ENCODE results near the gene HRH1.
"Not testable (repeated sequence)": the region's sequence is repeated elsewhere in the genome, so short reads cannot be mapped to it uniquely, and the experiment has no call there.

HRH1 gene

GRCh38 chr3:11236588-11237461 is 82.5 kb downstream of the HRH1 start:
- DNase-seq (ENCODE audit: insufficient read length, low spot score), result no peak
- no peak for FAIRE-seq

- DNase-seq (ENCODE audit: insufficient read length, low spot score), result peak; percentile 59
- FAIRE-seq, result no peak
Measured at GRCh38 chr3:11238060-11238459, 83.8 kb downstream of the HRH1 start.

- FAIRE-seq (no peak), DNase-seq (ENCODE audit: insufficient read length, low spot score) (no peak)
Measured at GRCh38 chr3:11238880-11239279, 84.6 kb downstream of the HRH1 start.

GRCh38 chr3:11239796-11240195 is 85.5 kb downstream of the HRH1 start:
- FAIRE-seq (no peak), DNase-seq (ENCODE audit: insufficient read length, low spot score) (no peak)

GRCh38 chr3:11240496-11240895 is 86.2 kb downstream of the HRH1 start:
- no peak for FAIRE-seq
- no peak for DNase-seq (ENCODE audit: insufficient read length, low spot score)

- no peak for DNase-seq (ENCODE audit: insufficient read length, low spot score)
- FAIRE-seq, result no peak
Measured at GRCh38 chr3:11244121-11244677, 89.9 kb downstream of the HRH1 start.

- DNase-seq (ENCODE audit: insufficient read length, low spot score) (no peak), FAIRE-seq (no peak)
Measured at GRCh38 chr3:11245276-11245675, 91.0 kb downstream of the HRH1 start.

GRCh38 chr3:11245827-11246662 is 91.8 kb downstream of the HRH1 start:
- DNase-seq (ENCODE audit: insufficient read length, low spot score) (no peak), FAIRE-seq (peak; percentile 83)

GRCh38 chr3:11246663-11246970 is 92.3 kb downstream of the HRH1 start:
- no peak for FAIRE-seq

GRCh38 chr3:11247362-11247761 is 93.1 kb downstream of the HRH1 start:
- FAIRE-seq (no peak), DNase-seq (ENCODE audit: insufficient read length, low spot score) (no peak)

More at GRCh38 chr3:11246663-11246970, 92.3 kb downstream of the HRH1 start:
- DNase-seq (ENCODE audit: insufficient read length, low spot score), result no peak

GRCh38 chr3:11248596-11248995 is 94.3 kb downstream of the HRH1 start:
- FAIRE-seq, result no peak
- no peak for DNase-seq (ENCODE audit: insufficient read length, low spot score)

- no peak for FAIRE-seq
- no peak for DNase-seq (ENCODE audit: insufficient read length, low spot score)
Measured at GRCh38 chr3:11250902-11251806, 96.9 kb downstream of the HRH1 start.

GRCh38 chr3:11251807-11252176 is 97.5 kb downstream of the HRH1 start:
- no peak for DNase-seq (ENCODE audit: insufficient read length, low spot score)
- FAIRE-seq, result no peak

- FAIRE-seq (no peak), DNase-seq (ENCODE audit: insufficient read length, low spot score) (no peak)
Measured at GRCh38 chr3:11254876-11255275, 100.6 kb downstream of the HRH1 start.

GRCh38 chr3:11255537-11255936 is 101.2 kb downstream of the HRH1 start:
- not testable (repeated sequence) for FAIRE-seq; DNase-seq (ENCODE audit: insufficient read length, low spot score)

GRCh38 chr3:11258958-11259357 is 104.7 kb downstream of the HRH1 start:
- no peak for DNase-seq (ENCODE audit: insufficient read length, low spot score)
- no peak for FAIRE-seq

GRCh38 chr3:11260460-11260859 is 106.2 kb downstream of the HRH1 start:
- no peak for FAIRE-seq
- no peak for DNase-seq (ENCODE audit: insufficient read length, low spot score)

GRCh38 chr3:11269007-11269406 is 114.7 kb downstream of the HRH1 start:
- DNase-seq (ENCODE audit: insufficient read length, low spot score), result no peak
- no peak for FAIRE-seq

- FAIRE-seq, result peak; percentile 81
- peak; percentile 97 for DNase-seq (ENCODE audit: insufficient read length, low spot score)
Measured at GRCh38 chr3:11271986-11272904, 118.0 kb downstream of the HRH1 start, which contains the start of gene ATG7. Gene ATG7, plus strand, starts transcription at chr3:11272397. Its CDS starts 26,299 bp downstream, at chr3:11298696.
